ENCODE results near the gene MBD5. TPM values are rescaled to one million over a fixed set of nuclear protein-coding genes. Genes with fewer than 3 reads are reported as not detected.
"Not testable (repeated sequence)": the region's sequence is repeated elsewhere in the genome, so short reads cannot be mapped to it uniquely, and the experiment has no call there.

MBD5 gene
- 1 to 10 TPM; 2.9 to 5.0 TPM for polyA plus RNA-seq

- WGBS, 2 donors = 1% methylated on average over 10 of the region's 11 CpGs
- H3K27ac ChIP-seq (ENCODE audit: low read depth in 2 of 2, low read length in 1 of 2) = peak within 1 kb of the TSS; percentile 90 to 95
- H3K36me3 ChIP-seq (ENCODE audit: control insufficient read depth in 2 of 2, insufficient read depth in 2 of 2, low read length in 1 of 2) = no peaks in the 10 kb centered on the region
- no peaks in the 10 kb centered on the region for H3K4me1 ChIP-seq (ENCODE audit: control insufficient read depth in 2 of 2, insufficient read depth in 2 of 2, low read length in 1 of 2)
- H3K27me3 ChIP-seq (ENCODE audit: control insufficient read depth in 1 of 2, insufficient read depth in 2 of 2, low read length in 2 of 2) = no peaks in the 10 kb centered on the region
- H3K9me3 ChIP-seq (ENCODE audit: control insufficient read depth in 2 of 2, insufficient read depth in 1 of 2, low read depth in 1 of 2, low read length in 1 of 2) = no peaks in the 10 kb centered on the region
- peak within 1 kb of the TSS; percentile 84 to 91 for H3K4me3 ChIP-seq (ENCODE audit: low read depth in 1 of 2, low read length in 2 of 2)
Measured at GRCh38 chr2:148021059-148021861, at the start of gene MBD5. TSS of gene MBD5 (plus strand) at chr2:148021091.

GRCh38 chr2:147976102-147976501 is 44.8 kb upstream of the MBD5 start:
- Histone ChIP-seq H3K27ac (ENCODE audit: low read depth in 2 of 2, low read length in 1 of 2) (no peak overlapping the region), H3K9me3 (ENCODE audit: control insufficient read depth in 2 of 2, insufficient read depth in 1 of 2, low read depth in 1 of 2, low read length in 1 of 2) (peaks cover 0 to 4% of the 10 kb centered on the region in 2 donors), H3K4me3 (ENCODE audit: low read depth in 1 of 2, low read length in 2 of 2) (no peak overlapping the region), H3K27me3 (ENCODE audit: control insufficient read depth in 1 of 2, insufficient read depth in 2 of 2, low read length in 2 of 2) (no peaks in the 10 kb centered on the region), H3K36me3 (ENCODE audit: control insufficient read depth in 2 of 2, insufficient read depth in 2 of 2, low read length in 1 of 2) (peaks cover 0 to 6% of the 10 kb centered on the region in 2 donors), H3K4me1 (ENCODE audit: control insufficient read depth in 2 of 2, insufficient read depth in 2 of 2, low read length in 1 of 2) (no peaks in the 10 kb centered on the region)
- WGBS, 2 donors = 61 to 68% methylated on average over 2 of the region's 2 CpGs

GRCh38 chr2:147977679-147978078 is 43.2 kb upstream of the MBD5 start:
- peaks cover 0 to 4% of the 10 kb centered on the region in 2 donors for H3K9me3 ChIP-seq (ENCODE audit: control insufficient read depth in 2 of 2, insufficient read depth in 1 of 2, low read depth in 1 of 2, low read length in 1 of 2)
- 96 to 98% methylated on average over 3 of the region's 3 CpGs for WGBS, 2 donors
- H3K36me3 ChIP-seq (ENCODE audit: control insufficient read depth in 2 of 2, insufficient read depth in 2 of 2, low read length in 1 of 2) = peaks cover 0 to 6% of the 10 kb centered on the region in 2 donors
- H3K27ac ChIP-seq (ENCODE audit: low read depth in 2 of 2, low read length in 1 of 2) = no peak overlapping the region
- H3K27me3 ChIP-seq (ENCODE audit: control insufficient read depth in 1 of 2, insufficient read depth in 2 of 2, low read length in 2 of 2) = no peaks in the 10 kb centered on the region
- no peak overlapping the region for H3K4me3 ChIP-seq (ENCODE audit: low read depth in 1 of 2, low read length in 2 of 2)
- no peaks in the 10 kb centered on the region for H3K4me1 ChIP-seq (ENCODE audit: control insufficient read depth in 2 of 2, insufficient read depth in 2 of 2, low read length in 1 of 2)

- Histone ChIP-seq H3K27ac (ENCODE audit: low read depth in 2 of 2, low read length in 1 of 2) (no peak overlapping the region), H3K4me1 (ENCODE audit: control insufficient read depth in 2 of 2, insufficient read depth in 2 of 2, low read length in 1 of 2) (no peaks in the 10 kb centered on the region), H3K27me3 (ENCODE audit: control insufficient read depth in 1 of 2, insufficient read depth in 2 of 2, low read length in 2 of 2) (no peaks in the 10 kb centered on the region), H3K9me3 (ENCODE audit: control insufficient read depth in 2 of 2, insufficient read depth in 1 of 2, low read depth in 1 of 2, low read length in 1 of 2) (peaks cover 0 to 4% of the 10 kb centered on the region in 2 donors), H3K4me3 (ENCODE audit: low read depth in 1 of 2, low read length in 2 of 2) (no peak overlapping the region), H3K36me3 (ENCODE audit: control insufficient read depth in 2 of 2, insufficient read depth in 2 of 2, low read length in 1 of 2) (peaks cover 0 to 6% of the 10 kb centered on the region in 2 donors)
- WGBS, 2 donors = 96 to 97% methylated on average over 5 of the region's 5 CpGs
Measured at GRCh38 chr2:147980940-147981528, 39.9 kb upstream of the MBD5 start.

GRCh38 chr2:147989102-147989501 is 31.8 kb upstream of the MBD5 start:
- H3K27ac ChIP-seq (ENCODE audit: low read depth in 2 of 2, low read length in 1 of 2) = no peak overlapping the region
- H3K9me3 ChIP-seq (ENCODE audit: control insufficient read depth in 2 of 2, insufficient read depth in 1 of 2, low read depth in 1 of 2, low read length in 1 of 2) = no peaks in the 10 kb centered on the region
- H3K4me3 ChIP-seq (ENCODE audit: low read depth in 1 of 2, low read length in 2 of 2) = no peak overlapping the region
- H3K4me1 ChIP-seq (ENCODE audit: control insufficient read depth in 2 of 2, insufficient read depth in 2 of 2, low read length in 1 of 2) = no peaks in the 10 kb centered on the region
- H3K27me3 ChIP-seq (ENCODE audit: control insufficient read depth in 1 of 2, insufficient read depth in 2 of 2, low read length in 2 of 2) = no peaks in the 10 kb centered on the region
- H3K36me3 ChIP-seq (ENCODE audit: control insufficient read depth in 2 of 2, insufficient read depth in 2 of 2, low read length in 1 of 2) = no peaks in the 10 kb centered on the region
- WGBS, 2 donors = 92 to 95% methylated on average over 3 of the region's 3 CpGs

GRCh38 chr2:147989809-147990403 is 31.0 kb upstream of the MBD5 start:
- Histone ChIP-seq H3K36me3 (ENCODE audit: control insufficient read depth in 2 of 2, insufficient read depth in 2 of 2, low read length in 1 of 2) (no peaks in the 10 kb centered on the region), H3K27ac (ENCODE audit: low read depth in 2 of 2, low read length in 1 of 2) (no peak overlapping the region), H3K4me1 (ENCODE audit: control insufficient read depth in 2 of 2, insufficient read depth in 2 of 2, low read length in 1 of 2) (no peaks in the 10 kb centered on the region), H3K9me3 (ENCODE audit: control insufficient read depth in 2 of 2, insufficient read depth in 1 of 2, low read depth in 1 of 2, low read length in 1 of 2) (no peaks in the 10 kb centered on the region), H3K4me3 (ENCODE audit: low read depth in 1 of 2, low read length in 2 of 2) (no peak overlapping the region), H3K27me3 (ENCODE audit: control insufficient read depth in 1 of 2, insufficient read depth in 2 of 2, low read length in 2 of 2) (no peaks in the 10 kb centered on the region)
- WGBS, 2 donors = 50 to 59% methylated on average over 4 of the region's 4 CpGs

- not testable (repeated sequence) for H3K4me3 ChIP-seq (ENCODE audit: low read depth in 1 of 2, low read length in 2 of 2); H3K27ac ChIP-seq (ENCODE audit: low read depth in 2 of 2, low read length in 1 of 2); H3K4me1 ChIP-seq (ENCODE audit: control insufficient read depth in 2 of 2, insufficient read depth in 2 of 2, low read length in 1 of 2); H3K36me3 ChIP-seq (ENCODE audit: control insufficient read depth in 2 of 2, insufficient read depth in 2 of 2, low read length in 1 of 2); H3K9me3 ChIP-seq (ENCODE audit: control insufficient read depth in 2 of 2, insufficient read depth in 1 of 2, low read depth in 1 of 2, low read length in 1 of 2); H3K27me3 ChIP-seq (ENCODE audit: control insufficient read depth in 1 of 2, insufficient read depth in 2 of 2, low read length in 2 of 2)
- 97 to 98% methylated on average over 7 of the region's 7 CpGs for WGBS, 2 donors
Measured at GRCh38 chr2:147994965-147995364, 25.9 kb upstream of the MBD5 start.

GRCh38 chr2:147996828-147997227 is 24.1 kb upstream of the MBD5 start:
- Histone ChIP-seq H3K27ac (ENCODE audit: low read depth in 2 of 2, low read length in 1 of 2) (no peak overlapping the region), H3K9me3 (ENCODE audit: control insufficient read depth in 2 of 2, insufficient read depth in 1 of 2, low read depth in 1 of 2, low read length in 1 of 2) (peaks cover 0 to 4% of the 10 kb centered on the region in 2 donors), H3K27me3 (ENCODE audit: control insufficient read depth in 1 of 2, insufficient read depth in 2 of 2, low read length in 2 of 2) (no peaks in the 10 kb centered on the region), H3K4me3 (ENCODE audit: low read depth in 1 of 2, low read length in 2 of 2) (no peak overlapping the region), H3K4me1 (ENCODE audit: control insufficient read depth in 2 of 2, insufficient read depth in 2 of 2, low read length in 1 of 2) (no peaks in the 10 kb centered on the region), H3K36me3 (ENCODE audit: control insufficient read depth in 2 of 2, insufficient read depth in 2 of 2, low read length in 1 of 2) (peaks cover 0 to 7% of the 10 kb centered on the region in 2 donors)

GRCh38 chr2:147998203-147998602 is 22.7 kb upstream of the MBD5 start:
- Histone ChIP-seq H3K4me3 (ENCODE audit: low read depth in 1 of 2, low read length in 2 of 2) (no peak overlapping the region), H3K9me3 (ENCODE audit: control insufficient read depth in 2 of 2, insufficient read depth in 1 of 2, low read depth in 1 of 2, low read length in 1 of 2) (peaks cover 0 to 4% of the 10 kb centered on the region in 2 donors), H3K36me3 (ENCODE audit: control insufficient read depth in 2 of 2, insufficient read depth in 2 of 2, low read length in 1 of 2) (peaks cover 0 to 7% of the 10 kb centered on the region in 2 donors), H3K27me3 (ENCODE audit: control insufficient read depth in 1 of 2, insufficient read depth in 2 of 2, low read length in 2 of 2) (no peaks in the 10 kb centered on the region), H3K4me1 (ENCODE audit: control insufficient read depth in 2 of 2, insufficient read depth in 2 of 2, low read length in 1 of 2) (no peaks in the 10 kb centered on the region), H3K27ac (ENCODE audit: low read depth in 2 of 2, low read length in 1 of 2) (no peak overlapping the region)
- WGBS, 2 donors = 83 to 88% methylated on average over 4 of the region's 4 CpGs

Measured in esophagus (tissue), 2 donors.